ENCODE data around the gene CDC42BPB.

The CDC42BPB gene

GRCh38 chr14:102967506-102967795 lies 89.9 kb downstream of the CDC42BPB start:
- no peak for DNase-seq (ENCODE audit: low read depth)

- no peak for DNase-seq (ENCODE audit: low read depth)
Measured at GRCh38 chr14:102966681-102967505, 90.5 kb downstream of the CDC42BPB start.

GRCh38 chr14:102965971-102966655 lies 91.2 kb downstream of the CDC42BPB start:
- no peak for DNase-seq (ENCODE audit: low read depth)

- no peak for DNase-seq (ENCODE audit: low read depth)
Measured at GRCh38 chr14:102965282-102965681, 92.1 kb downstream of the CDC42BPB start.

- no peak for DNase-seq (ENCODE audit: low read depth)
Measured at GRCh38 chr14:102964152-102964730, 93.1 kb downstream of the CDC42BPB start.

- DNase-seq (ENCODE audit: low read depth) = no peak
Measured at GRCh38 chr14:102962111-102962627, 95.2 kb downstream of the CDC42BPB start.

- no peak for DNase-seq (ENCODE audit: low read depth)
Measured at GRCh38 chr14:102958461-102958860, 98.9 kb downstream of the CDC42BPB start.

GRCh38 chr14:102957222-102957621 lies 100.1 kb downstream of the CDC42BPB start:
- DNase-seq (ENCODE audit: low read depth) = no peak

- no peak for DNase-seq (ENCODE audit: low read depth)
Measured at GRCh38 chr14:102955636-102956408, 101.5 kb downstream of the CDC42BPB start.

- DNase-seq (ENCODE audit: low read depth) = no peak
Measured at GRCh38 chr14:102954081-102954789, 103.1 kb downstream of the CDC42BPB start.

GRCh38 chr14:102953100-102953499 lies 104.2 kb downstream of the CDC42BPB start:
- no peak for DNase-seq (ENCODE audit: low read depth)

- no peak for DNase-seq (ENCODE audit: low read depth)
Measured at GRCh38 chr14:102952276-102952675, 105.1 kb downstream of the CDC42BPB start.

GRCh38 chr14:102951799-102952198 lies 105.5 kb downstream of the CDC42BPB start:
- DNase-seq (ENCODE audit: low read depth) = no peak

- no peak for DNase-seq (ENCODE audit: low read depth)
Measured at GRCh38 chr14:102951034-102951433, 106.3 kb downstream of the CDC42BPB start.

GRCh38 chr14:102949801-102950451 lies 107.4 kb downstream of the CDC42BPB start:
- DNase-seq (ENCODE audit: low read depth) = no peak

GRCh38 chr14:102949062-102949800 lies 108.1 kb downstream of the CDC42BPB start:
- no peak for DNase-seq (ENCODE audit: low read depth)

- no peak for DNase-seq (ENCODE audit: low read depth)
Measured at GRCh38 chr14:102948698-102949061, 108.7 kb downstream of the CDC42BPB start.

GRCh38 chr14:102947321-102948103 lies 109.8 kb downstream of the CDC42BPB start:
- no peak for DNase-seq (ENCODE audit: low read depth)

GRCh38 chr14:102945346-102946130 lies 111.8 kb downstream of the CDC42BPB start:
- no peak for DNase-seq (ENCODE audit: low read depth)

All from activated T-cell treated with anti-CD3 and anti-CD28 coated beads for 48 hours (primary cell).